ENCODE data around the gene PTPRT.

PTPRT gene

DNA sequence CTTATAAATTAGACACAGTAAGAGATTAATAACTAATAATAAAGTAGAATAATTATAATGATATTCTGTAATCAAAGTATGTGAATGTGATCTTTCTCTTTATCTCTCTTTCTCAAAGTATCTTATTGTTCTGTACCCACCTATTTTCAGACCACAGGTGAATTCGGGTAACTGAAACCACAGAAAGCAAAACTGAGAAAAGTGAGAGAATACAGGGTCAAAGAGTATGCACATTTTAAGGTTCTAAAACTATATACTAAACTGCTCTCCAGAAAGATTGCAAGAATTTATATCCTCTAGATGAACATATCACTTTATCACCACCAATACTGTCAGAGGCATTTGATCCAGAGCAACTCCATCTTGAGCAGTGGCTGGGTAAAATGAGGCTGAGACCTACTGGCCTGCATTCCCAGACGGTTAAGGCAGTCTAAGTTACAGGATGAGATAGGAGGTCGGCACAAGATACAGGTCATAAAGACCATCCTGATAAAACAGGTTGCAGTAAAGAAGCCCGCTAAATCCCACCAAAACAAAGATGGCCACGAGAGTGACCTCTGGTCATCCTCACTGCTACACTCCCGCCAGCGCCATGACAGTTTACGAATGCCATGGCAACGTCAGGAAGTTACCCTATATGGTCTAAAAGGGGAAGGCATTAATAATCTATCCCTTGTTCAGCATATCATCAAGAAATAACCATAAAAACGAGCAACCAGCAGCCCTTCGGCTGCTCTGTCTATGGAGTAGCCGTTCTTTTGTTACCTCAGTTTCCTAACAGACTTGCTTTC is 211.3 kb downstream of the PTPRT start:
- no peak for DNase-seq (ENCODE audit: low read depth)
- TF ChIP-seq, protein P1, sequence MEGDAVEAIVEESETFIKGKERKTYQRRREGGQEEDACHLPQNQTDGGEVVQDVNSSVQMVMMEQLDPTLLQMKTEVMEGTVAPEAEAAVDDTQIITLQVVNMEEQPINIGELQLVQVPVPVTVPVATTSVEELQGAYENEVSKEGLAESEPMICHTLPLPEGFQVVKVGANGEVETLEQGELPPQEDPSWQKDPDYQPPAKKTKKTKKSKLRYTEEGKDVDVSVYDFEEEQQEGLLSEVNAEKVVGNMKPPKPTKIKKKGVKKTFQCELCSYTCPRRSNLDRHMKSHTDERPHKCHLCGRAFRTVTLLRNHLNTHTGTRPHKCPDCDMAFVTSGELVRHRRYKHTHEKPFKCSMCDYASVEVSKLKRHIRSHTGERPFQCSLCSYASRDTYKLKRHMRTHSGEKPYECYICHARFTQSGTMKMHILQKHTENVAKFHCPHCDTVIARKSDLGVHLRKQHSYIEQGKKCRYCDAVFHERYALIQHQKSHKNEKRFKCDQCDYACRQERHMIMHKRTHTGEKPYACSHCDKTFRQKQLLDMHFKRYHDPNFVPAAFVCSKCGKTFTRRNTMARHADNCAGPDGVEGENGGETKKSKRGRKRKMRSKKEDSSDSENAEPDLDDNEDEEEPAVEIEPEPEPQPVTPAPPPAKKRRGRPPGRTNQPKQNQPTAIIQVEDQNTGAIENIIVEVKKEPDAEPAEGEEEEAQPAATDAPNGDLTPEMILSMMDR (IDR thresholded peaks at IDR 0.05; ENCODE audit: insufficient read depth, low read depth, low read length, missing control alignments) = no peak
- no peak overlapping the region for H3K4me3 ChIP-seq (ENCODE audit: low read depth, low read length)

DNA sequence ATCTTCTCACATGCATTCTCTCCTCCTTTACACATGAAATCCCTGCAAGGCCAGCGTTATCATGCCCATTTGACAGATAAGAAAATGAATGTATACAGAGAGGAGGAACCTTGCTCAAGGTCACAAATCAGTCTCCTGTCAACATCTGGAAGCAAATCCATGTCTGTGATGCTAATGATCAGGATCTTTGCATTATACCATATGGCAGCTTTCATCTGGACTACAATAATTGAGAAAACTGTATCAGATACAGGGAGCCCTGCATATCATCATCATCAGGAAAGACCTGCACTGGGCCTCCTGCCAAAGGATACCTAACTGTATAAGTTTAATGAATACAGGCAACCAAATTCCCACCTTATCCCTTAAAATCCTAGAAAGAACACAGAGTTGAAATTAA is 213.7 kb downstream of the PTPRT start:
- TF ChIP-seq, protein P1 (IDR thresholded peaks at IDR 0.05; ENCODE audit: insufficient read depth, low read depth, low read length, missing control alignments) = no peak
- no peak overlapping the region for H3K4me3 ChIP-seq (ENCODE audit: low read depth, low read length)

DNA sequence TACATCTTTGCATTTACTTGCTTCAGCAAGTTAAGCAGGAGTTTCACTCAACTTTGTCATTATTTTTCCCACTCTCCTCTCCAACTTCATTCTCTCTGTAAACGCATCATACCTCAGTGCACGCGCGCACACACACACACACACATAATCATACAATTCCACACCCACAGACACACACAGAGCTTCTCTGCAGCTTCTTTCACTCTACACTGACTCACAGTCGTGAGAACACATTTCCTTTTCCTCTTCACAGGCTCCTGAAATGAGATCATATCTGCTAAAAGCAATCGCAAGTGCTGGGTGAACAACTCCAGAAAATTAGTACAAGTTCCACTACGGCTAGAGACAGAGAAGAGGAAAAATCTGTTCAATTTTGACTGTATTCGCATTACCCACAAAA is 215.4 kb downstream of the PTPRT start:
- TF ChIP-seq, protein P1 (IDR thresholded peaks at IDR 0.05; ENCODE audit: insufficient read depth, low read depth, low read length, missing control alignments) = no peak
- no peak overlapping the region for H3K4me3 ChIP-seq (ENCODE audit: low read depth, low read length)
- DNase-seq (ENCODE audit: low read depth) = no peak

More for the DNA sequence above, 213.7 kb downstream of the PTPRT start:
- no peak for DNase-seq (ENCODE audit: low read depth)

DNA sequence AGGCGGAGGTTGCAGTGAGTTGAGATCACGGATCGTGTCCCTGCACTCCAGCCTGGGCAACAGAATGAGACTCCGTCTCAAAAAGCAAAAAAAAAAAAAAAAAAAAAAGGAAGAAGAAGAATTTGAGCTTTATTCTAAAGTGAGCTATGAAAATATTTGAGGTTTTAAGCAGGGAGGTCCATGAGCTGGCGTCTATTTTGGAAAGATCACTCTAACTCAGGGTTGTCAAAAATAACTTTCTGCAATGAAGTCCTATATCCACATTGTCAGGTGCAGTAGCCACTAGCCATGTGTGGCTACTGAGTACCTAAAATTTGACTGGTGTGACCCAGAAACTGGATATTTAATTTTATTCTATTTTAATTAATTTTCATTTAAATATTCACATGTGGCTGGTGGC is 217.1 kb downstream of the PTPRT start:
- H3K4me3 ChIP-seq (ENCODE audit: low read depth, low read length) = no peak overlapping the region
- TF ChIP-seq, protein P1 (IDR thresholded peaks at IDR 0.05; ENCODE audit: insufficient read depth, low read depth, low read length, missing control alignments) = no peak
- DNase-seq (ENCODE audit: low read depth) = no peak

DNA sequence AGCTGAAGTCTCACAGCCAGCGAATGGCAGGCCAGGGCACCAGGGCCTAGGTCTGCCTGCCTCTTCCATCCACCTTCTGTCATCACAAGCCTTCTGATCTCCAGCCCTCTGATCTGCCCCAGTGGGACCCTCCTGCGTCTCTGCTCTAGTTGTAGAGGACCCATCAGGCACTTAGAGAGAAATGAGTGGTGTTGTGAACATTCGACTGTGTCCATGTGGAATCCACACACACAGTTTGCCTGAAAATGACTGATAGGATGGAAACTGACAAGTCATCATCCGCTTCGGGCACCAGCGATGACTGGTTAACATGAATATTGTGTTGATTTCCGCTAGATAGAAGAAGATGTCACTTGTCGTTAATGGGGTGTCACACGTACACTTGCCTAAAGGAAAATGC is 221.0 kb downstream of the PTPRT start:
- no peak for DNase-seq (ENCODE audit: low read depth)
- TF ChIP-seq, protein P1 (IDR thresholded peaks at IDR 0.05; ENCODE audit: insufficient read depth, low read depth, low read length, missing control alignments) = no peak

DNA sequence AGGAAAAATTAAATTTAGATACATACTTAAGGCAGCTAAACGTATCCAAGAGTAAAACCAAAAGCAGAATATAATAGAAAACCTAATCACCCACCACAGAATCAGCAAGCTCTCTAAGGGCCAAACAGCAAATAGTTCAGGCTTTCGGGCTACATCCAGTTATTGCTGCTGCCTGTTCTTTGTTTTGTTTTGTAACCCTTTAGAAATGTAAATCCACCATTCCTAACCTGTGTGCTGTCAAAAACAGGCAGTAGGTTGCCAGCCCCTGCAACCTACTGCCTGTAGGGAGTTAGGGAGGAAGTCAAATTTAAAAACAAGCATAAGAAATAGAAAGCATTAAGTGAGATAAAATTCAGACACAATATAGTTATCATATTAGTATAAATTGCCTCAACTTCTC is 225.9 kb downstream of the PTPRT start:
- TF ChIP-seq, protein P1 (IDR thresholded peaks at IDR 0.05; ENCODE audit: insufficient read depth, low read depth, low read length, missing control alignments) = no peak
- no peak overlapping the region for H3K4me3 ChIP-seq (ENCODE audit: low read depth, low read length)
- no peak for DNase-seq (ENCODE audit: low read depth)

More for the DNA sequence above, 221.0 kb downstream of the PTPRT start:
- H3K4me3 ChIP-seq (ENCODE audit: low read depth, low read length) = no peak overlapping the region

DNA sequence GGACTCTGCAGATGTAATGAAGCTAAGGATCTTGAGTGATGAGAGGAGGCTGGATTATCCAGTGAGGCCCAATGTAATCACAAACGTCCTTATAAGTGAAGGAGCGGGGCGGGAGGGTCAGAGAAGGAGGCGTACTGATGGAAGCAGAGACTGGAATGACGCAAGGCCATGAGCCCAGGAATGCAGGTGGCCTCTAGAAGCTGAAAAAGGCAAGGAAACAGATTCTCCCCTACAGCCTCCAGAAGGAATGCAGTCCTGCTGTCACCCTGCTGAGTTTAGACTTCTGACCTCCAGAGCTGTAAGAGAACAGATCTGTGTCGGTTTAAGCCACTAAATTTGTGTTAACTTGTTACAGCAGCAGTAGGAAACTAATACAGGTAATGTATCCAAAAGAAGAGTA is 227.9 kb downstream of the PTPRT start:
- no peak for DNase-seq (ENCODE audit: low read depth)
- TF ChIP-seq, protein P1 (IDR thresholded peaks at IDR 0.05; ENCODE audit: insufficient read depth, low read depth, low read length, missing control alignments) = no peak
- H3K4me3 ChIP-seq (ENCODE audit: low read depth, low read length) = no peak overlapping the region
